NCI-H82 (cell line): ENCODE measurements around the gene C15orf61.
A peak's percentile ranks its signal among the peaks of the same experiment; 100 is the strongest.

Experiments
- DNase-seq: peaks from one replicate; lab custom pipeline; 2025; lab: John Stamatoyannopoulos, UW

The C15orf61 gene

DNA sequence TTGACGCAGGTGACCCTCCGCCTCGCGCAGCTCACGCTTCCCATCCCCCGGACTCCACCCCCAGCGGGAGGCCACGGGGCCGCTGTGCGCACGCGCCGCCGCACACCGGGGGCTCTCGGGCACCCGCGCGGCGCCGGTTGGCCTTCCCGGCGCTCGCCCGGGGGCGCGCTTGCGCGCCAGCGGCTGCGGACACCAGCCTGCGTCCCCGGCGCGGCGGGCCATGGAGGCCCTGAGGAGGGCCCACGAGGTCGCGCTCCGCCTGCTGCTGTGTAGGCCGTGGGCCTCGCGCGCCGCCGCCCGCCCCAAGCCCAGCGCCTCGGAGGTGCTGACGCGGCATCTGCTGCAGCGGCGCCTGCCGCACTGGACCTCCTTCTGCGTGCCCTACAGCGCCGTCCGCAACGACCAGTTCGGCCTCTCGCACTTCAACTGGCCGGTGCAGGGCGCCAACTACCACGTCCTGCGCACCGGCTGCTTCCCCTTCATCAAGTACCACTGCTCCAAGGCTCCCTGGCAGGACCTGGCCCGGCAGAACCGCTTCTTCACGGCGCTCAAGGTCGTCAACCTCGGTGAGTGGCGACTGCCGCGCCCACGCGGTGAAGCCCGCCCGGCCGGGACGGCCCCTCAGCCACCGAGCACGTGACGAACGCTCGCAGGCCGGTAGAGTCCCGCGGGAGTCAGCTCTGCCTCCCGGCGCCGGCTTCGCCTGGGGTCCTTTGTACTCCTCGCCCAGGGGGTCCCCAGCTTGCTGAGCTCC lies at the start of gene C15orf61:
C15orf61 (plus strand) TSS at position 103 of the 754 bp plus-strand sequence; CDS start at position 221, 118 bp downstream.
- DNase-seq = peak; percentile 90

DNA sequence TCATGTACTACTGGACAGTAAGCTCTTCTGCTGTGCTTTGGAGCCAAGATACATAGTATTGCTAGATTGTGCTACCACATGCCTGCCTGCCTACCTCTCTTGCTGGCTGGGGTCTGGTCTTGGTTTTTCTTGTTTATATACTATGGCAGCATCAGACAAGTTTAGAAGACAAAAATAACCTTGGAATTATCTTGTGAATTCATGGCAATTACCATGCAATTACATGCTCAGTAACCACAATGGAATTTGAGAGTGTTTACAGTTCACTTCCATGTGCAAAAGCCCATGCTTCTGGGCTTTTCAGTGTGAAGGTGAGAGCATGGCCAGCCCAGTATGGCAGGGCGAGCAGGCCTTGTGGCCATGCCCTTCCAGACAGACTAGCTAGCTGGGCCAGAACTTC lies 48.0 kb upstream of the C15orf61 start:
- DNase-seq = no peak

DNA sequence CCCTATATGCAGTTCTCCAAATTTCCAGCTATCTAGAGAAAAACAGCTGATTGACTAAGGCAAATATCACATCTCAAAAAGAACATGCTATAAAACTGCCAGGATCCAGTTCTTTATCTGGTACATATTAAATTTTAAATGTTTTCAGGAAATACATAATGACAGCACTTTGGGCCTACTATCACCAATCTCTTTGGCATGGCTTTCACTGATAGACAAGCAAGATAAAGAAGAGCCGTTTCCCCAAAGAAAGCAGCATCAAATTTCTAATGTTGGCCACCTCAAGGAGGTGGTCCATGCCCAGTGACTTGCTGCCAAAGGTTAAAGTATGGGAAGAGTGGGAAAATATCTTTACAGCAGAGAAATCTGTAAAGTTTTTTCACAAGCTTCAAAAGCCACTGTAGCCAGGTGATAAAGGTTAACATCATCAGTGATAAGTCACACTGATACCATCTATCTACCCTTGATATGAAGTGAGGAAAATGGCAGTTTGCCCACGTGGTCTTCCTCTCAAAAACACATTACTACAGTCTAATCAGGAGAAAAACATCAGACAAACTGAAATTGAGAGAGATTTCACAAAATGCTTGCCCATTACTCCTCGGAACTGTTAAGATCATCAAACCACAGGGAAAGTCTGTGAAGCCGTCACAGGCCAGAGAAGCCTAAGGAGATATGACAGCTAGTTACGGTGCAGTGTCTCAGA lies 46.4 kb upstream of the C15orf61 start:
- DNase-seq = no peak

DNA sequence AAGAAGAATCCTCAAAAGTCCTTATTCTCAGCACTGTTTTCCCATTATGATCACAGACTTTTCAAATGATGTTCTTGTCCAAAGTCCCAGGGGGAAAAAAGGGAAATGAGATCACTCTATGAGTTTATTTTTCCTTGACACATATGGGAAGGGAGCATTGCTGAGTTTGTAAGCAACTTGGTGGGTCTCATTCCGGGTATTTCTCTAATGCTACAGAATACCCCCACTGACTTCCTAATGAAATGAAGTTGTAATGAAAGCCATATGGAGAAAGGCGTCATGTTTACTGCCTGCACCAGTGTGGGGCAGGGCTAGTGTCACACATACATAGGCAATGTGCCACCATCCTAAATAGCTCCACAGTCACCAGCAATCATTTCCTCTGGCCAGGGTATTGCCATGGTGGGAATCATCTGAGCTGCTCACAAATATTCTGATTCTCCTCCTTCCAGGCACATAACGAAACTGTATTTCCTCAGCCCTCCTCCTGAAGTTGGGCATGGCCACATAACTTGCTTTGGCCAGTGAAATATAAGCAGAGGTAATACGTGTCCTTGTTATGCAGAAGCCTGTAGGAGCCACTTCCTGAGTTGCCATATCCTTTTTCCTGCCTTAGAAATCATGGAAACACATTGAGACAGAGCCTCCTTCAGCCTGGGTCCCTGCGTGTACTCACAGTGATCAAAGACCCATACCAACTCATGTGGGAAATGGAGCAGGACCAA lies 41.0 kb upstream of the C15orf61 start:
- no peak for DNase-seq

DNA sequence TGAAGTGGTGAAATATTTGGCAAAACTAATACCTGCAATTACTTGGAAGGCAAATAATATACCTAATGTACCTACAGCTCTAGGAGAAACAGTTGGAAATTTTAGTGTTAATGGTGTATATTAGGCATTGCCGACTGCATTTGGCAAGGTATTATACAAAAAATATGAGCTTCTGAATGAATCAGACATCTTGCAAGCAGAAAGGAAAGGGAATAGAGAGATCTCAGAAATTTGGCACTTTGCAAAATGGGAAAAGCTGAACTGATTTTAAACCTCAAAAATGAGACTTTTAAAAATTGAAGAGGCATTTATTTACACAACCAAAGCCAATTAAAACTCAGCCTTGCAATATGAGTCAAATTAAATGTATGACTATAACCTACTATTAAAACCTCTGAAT lies 40.2 kb upstream of the C15orf61 start:
- no peak for DNase-seq

DNA sequence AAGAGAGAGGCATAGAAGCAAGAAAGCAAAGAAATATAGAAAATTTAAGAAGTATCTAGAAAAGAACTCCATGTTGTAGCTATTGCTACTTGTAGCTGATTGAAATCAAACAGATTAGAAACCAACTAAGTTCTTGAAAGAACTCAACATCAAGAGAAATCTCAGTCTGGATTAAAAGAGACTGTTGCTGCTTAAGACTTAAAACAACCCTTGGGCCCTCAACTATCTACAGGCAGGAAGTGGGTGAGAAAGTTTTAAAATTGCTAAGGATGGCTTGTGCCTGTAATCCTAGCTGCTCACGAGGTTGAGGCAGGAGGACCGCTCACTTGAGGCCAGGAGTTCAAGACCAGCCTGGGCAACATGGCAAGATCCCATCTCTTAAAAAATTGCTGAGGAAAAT lies 39.3 kb upstream of the C15orf61 start:
- no peak for DNase-seq

DNA sequence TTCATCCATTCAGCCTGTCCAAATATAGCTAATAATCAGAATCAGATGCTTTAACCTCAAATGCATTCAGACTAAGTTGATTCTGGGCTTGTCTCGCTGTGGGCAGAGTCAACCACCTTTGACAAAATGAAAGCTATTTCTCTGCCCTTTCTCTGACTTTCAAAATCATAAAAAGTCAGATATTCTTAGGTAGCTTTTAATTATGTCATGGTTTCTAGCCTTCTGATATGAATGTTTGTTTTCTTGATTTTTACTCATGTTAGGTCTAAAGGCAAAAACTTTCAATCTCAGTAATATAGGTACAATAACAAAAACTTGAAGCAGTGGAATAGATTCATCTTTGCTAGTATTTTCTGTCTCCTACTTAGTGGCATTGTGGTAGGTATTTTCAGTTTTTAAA lies 25.3 kb upstream of the C15orf61 start:
- no peak for DNase-seq

DNA sequence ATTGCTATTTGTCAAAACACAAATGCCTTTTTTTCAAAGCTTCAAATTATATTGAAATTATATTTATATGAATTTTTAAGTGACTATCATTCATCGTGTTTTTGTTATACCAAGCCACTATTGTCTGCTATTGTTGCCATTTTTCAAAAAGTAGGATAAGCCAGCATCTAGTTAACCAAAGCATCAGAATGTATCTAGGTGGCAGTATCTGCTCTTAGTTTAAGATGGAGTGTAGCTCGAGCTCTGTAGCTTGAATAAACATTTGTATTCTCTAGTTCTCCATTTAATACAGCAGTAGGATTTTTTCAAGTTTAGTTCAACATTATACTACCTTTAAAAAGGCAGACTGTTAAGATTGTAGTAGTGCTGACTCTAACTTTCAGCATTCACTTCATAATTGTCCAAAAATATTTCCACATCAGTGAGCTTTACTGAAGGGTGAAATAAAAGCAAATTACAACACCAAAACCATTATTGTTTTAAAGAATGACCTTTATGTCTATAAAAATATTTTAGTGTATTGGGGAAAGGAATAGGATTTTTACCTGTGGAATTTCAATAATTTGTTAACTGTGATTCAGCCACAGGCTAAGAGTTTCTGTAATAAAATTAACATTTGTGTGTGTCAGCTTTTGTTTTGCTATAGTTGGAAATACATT lies 19.6 kb upstream of the C15orf61 start:
- DNase-seq = peak; percentile 16

DNA sequence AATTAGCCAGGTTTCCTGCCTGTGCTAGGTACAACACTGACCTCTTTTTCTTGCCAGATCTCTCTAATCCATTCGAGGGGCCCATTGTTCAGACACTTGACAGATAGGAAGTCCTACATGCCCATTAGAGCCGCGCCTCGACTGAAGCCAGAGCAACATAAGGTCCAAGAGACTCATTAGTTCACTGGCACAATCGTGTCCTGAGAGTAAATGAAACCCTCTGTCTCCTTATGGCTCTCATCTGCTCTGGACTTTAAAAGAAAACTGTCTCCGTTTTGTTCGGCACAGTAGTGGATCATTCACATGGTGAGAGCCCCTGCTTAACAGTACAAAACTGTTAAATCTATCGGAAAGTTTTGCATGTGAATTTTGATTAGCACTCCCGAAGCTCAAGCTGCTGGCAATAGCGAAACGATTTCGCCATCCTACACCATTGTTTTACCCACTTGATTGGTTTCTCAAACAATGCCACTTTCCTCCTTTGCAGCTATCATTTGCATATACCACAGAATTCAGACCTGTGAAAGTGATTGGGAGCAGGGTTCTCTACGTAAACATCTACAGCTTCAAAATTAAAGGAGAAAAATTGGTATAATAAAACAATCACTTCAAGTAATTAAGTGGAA lies 19.0 kb upstream of the C15orf61 start:
- DNase-seq = peak; percentile 52

DNA sequence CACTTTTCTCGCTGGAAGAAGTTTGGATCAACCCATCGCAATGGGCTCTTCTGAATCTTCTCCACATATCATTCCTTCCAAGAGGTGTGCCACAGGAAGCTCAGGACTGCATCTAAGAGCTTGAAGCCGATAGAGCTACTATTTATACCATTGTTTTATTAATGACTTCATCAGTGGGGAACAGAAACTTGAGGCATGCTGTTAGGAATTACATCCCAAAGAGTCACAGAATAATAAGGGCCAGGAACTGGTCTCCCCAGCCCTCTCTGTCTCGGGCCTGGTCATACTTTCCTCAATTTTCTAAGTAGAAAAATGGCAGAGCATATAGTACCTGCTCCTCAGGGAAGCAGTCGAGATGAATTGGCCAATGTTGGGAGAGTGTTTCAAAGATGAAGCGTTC lies 16.9 kb upstream of the C15orf61 start:
- no peak for DNase-seq

DNA sequence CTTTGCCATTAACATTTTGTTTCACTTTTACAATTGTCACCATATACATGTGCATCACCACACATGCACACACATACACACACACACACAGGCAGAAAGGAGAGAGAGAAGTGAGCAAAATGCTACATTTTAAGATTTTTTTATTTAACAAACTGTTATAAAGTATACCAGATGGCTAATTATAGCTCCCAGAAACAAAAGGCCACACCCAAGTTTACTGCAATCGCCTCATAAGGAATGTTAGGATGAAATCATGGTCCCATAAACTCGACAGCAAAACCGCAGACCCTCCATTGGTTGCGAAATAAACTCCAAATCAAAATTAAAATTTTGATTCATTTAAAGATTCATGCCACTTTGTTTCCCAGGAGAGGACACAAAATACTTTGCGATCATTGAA lies 16.1 kb upstream of the C15orf61 start:
- DNase-seq = no peak

DNA sequence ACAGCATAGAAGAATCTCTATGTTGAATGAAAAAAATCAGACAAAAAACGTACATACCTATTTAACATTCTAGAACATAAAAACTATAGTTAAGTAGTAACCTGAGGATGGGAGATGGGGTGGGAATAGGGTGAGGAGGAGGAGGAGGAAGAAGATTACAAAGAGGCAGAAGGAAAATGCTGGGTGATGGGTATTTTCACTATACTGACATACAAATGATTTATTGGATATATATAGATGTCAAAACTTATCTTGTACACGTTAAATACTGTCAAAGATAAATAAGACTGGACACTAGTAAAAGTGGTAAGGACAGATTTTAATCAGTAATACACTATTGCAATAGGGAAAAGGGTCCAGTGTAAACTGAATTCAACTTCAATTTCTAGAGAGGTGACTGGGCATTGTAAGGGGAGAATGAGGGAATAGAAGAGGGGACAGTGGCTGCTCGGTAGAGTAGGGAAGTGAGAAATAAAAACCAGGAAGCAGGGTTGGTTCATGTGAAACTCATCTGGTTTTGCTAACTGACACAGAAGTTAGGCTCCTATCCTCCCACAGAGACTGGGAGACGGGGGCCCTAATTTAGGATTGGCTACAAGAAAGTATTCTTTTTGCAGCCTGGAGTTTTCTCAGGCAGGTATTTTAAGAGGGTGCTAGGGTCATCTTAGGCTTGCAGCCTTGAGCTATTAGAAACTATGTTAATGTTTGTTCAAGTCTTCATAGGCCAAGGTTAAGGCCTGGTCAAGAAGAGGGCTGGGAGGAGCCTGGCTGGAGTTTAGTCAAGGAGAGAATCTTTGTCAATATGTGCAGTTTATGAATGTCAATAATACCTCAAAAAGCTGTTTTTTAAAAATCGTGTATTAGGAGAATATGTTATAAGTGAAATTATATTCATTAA lies 15.0 kb upstream of the C15orf61 start:
- no peak for DNase-seq

DNA sequence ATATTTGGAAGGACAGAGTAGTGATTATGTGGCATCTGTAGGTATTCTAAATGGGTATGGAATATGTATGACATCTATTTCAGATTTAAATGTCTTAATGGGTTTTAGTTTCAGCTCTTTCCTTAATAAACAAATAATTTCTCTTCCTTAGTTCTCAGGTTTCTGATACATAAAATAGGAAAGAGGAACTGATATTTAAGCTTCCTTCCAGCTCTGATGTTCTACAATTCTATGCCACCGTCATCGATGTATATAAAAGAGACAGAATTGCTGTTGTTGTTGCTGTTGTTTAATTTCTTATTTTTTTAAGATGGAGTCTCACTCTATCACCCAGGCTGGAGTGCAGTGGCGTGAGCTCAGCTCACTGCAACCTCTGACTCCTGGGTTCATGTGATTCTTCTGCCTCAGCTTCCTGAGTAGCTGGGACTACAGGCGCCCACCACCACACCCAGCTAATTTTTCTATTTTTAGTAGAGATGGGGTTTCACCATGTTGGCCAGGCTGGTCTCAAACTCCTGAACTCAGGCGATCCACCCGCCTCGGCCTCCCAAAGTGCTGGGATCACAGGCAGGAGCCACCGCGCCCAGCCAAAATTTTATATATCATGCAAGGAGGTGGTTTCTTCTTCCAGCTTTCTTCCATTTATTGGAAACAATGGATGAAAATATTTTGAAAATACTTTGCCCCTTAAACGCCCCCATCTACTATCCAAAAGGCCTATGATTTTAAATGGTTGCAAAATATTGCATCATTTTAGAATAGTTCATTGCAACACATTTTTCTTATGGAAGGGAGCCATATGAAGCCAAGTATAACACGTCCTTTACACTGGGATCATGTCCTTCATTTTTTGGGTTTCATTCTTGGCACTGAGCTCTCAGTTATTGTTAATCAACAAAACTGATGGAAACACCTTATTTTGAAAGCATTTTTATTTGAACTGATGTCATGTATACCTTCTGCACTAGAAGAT lies 13.9 kb upstream of the C15orf61 start:
- DNase-seq = no peak

DNA sequence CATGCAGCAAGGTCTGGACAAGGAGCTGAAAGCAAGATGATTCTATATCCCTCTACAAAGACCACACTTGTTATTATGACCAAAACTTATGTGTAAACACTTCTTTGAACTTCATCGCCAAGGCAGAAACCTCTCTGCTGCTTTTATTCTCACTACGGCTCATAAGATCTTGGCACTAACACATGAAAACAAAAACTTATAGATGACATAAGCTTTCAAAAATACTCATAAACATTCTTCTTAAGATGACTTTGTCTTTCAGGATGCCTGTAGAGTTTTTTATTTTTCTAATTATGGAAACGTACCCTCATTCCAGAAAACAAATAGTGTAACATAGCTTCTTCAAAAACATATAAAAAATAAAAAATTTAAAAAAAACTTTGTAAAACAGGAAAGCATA lies 12.5 kb upstream of the C15orf61 start:
- DNase-seq = no peak

DNA sequence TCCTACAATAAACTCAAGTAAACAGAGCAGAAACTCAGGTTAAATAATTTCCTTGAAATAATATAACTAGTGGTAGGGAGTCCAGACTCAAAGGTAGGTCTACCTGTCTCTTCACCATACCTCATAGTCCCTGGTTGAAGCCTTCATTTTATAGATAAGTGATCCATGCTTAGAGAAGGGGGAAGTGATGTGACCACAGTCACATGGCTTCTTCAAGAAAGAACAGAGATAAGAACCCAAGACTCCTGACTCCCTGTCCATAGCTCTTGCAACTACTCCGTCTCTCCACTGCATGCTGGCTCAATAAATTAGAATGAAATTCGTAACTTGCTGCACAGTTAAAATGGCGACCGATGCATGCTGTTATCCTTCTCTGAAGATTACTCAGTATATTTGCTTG lies 11.0 kb upstream of the C15orf61 start:
- DNase-seq = no peak

DNA sequence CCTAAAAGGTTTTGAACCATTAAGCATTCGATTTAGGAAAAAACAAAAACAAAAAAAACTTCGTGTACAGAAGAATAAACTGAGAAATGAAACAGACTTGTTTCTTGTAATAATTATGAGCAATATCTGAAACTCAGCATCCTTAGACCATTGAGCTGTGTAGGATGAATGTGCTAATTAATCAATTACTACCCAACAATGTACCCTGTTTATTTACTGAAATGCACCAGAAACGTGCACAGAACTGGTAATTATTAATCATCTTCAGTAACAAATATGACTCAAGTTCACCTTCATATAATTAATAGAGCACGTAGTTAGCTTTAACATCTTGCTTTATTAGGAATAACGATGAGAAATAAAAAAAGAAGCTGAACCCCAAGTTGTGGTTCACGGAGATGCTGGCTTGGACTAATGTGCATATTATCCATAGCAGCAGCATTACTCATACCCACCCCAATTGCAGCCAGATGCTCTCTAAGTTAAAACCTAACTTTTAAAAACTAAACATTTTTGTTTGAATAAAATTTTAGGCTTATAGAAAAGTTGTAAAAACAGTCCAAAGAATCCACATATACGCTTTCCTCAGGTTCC lies 10.2 kb upstream of the C15orf61 start:
- DNase-seq = no peak

DNA sequence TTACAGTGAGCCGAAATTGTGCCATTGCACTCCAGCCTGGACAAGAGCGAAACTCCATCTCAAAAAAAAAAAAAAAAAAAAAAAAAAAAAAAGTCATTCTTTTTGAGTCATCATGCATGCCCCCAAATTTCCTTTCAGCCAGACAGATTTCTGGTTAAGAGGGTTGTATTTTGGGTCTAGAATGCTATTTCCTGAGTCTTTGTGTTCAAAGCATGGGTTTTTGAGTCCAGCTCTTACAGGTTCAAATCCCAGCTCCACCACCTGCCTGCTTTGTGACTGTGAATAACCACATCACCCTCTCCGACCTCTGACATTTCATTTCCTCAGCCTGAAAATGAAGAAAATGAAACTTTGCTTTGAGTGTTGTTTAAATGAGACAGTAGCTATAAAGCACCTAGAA lies 9.3 kb upstream of the C15orf61 start:
- DNase-seq = no peak

DNA sequence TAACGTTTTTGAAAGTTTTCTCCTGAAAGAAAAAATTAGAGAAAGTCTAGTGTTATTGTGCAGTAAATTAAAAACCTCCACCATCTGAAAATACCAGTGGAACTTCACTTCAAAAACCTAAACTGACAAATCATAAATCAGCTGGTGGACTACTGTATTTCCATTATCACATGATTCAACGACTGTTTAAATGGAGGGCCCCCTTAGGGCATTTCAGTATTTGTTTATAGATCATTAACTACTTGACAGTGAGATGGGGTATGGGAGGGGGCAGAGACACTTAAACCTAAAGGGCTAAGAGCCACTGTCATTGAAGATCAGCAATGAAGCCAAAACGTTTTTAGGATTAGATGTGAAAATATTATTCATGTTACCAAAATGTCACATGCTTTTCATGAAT lies 8.8 kb upstream of the C15orf61 start:
- DNase-seq = no peak
